GM12892 (cell line): ENCODE data around the gene UQCRHL.
A peak's percentile ranks its signal among the peaks of the same experiment; 100 is the strongest.
"Not testable (repeated sequence)": the region's sequence is repeated elsewhere in the genome, so short reads cannot be mapped to it uniquely, and the experiment has no call there.

Experiments
- DNase-seq: peaks from one replicate; pipeline ENCODE4 v3.0.0; 2011; ENCODE audit not compliant: insufficient read length
- FAIRE-seq: peaks from 2 replicates; lab custom pipeline; 2011; peaks lifted over from hg19 to GRCh38; lab: Jason Lieb, UNC
- POLR2A ChIP-seq: IDR thresholded peaks from 2 replicates; pipeline ENCODE4 v1.6.1; 2011; ENCODE audit warnings: low read depth, low read length, control low read depth
- POLR2AphosphoS5 ChIP-seq: IDR thresholded peaks from 2 replicates; pipeline ENCODE4 v1.6.1; 2011; ENCODE audit warnings: low read depth, low read length, control low read depth
- TAF1 ChIP-seq: IDR thresholded peaks from 2 replicates; pipeline ENCODE4 v1.6.1; 2011; ENCODE audit warnings: low read depth, mild to moderate bottlenecking, control low read depth, low read length, borderline replicate concordance

The UQCRHL gene

DNA sequence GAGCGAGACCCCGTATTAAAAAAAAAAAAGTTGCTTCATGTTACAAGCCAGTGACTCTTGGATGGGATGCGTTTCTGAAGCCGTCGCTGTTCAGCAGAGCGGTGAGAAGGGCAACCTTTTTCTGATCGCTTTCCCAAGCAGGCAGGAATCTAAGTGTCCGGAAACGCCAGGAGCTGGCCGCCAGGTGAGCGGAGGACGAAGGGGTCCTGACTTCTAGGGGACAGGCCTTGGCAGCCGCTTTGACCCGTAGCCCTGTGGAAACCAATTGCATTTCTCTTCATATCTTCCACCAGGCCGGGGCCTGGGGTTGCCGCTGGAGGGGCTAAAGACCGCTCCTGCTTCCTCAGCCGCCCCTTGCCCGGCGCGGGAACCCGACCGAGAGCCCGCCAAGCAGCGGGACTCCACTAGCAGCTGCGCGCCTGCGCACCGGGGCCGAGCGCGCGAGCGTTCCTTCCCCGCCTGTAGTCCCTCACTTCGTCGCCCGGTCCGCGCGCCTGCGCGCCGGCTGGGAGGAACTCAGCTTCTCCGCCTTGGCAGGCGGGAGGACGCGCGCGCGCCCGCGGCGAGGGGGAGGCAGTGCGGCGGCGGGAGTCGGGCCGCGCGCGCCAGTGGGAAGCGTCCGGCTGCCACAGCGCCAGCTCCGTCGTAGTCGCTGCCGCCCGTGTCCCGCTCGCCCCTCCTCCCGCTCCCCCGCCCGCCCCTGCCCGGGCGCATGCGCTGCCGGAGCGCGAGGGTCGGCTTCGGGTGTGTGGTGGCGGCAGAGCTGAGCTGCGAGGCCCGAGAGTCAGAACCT lies 39.8 kb upstream of the UQCRHL start, which contains the start of gene SPEN:
Gene SPEN (plus strand): TSS at position 608 of the 793 bp plus-strand sequence. CDS start 361 bp downstream, outside the sequence.
- peak; percentile 96 for FAIRE-seq

DNA sequence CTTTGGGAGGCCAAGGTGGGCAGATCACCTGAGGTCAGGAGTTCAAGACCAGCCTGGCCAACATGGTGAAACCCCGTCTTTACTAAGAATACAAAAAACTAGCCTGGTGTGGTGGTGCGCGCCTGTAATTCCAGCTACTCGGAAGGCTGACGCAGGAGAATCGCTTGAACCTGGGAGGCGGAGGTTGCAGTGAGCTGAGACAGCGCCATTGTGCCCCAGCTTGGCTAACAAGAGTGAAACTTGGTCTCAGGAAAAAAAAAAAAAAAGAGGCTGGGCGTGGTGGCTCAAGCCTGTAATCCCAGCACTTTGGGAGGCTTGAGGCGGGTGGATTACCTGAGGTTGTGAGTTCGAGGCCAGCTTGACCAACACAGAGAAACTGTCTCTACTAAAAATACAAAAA lies 38.6 kb upstream of the UQCRHL start:
- FAIRE-seq, DNase-seq: not testable (repeated sequence)

More for the DNA sequence above, 39.8 kb upstream of the UQCRHL start, which contains the start of gene SPEN:
- TF ChIP-seq POLR2AphosphoS5 = peak; percentile 51; the same call in 1 of the 2 replicates
- TF ChIP-seq POLR2A = peak; percentile 66
- TF ChIP-seq TAF1 = no peak
- DNase-seq = peak; percentile 75

DNA sequence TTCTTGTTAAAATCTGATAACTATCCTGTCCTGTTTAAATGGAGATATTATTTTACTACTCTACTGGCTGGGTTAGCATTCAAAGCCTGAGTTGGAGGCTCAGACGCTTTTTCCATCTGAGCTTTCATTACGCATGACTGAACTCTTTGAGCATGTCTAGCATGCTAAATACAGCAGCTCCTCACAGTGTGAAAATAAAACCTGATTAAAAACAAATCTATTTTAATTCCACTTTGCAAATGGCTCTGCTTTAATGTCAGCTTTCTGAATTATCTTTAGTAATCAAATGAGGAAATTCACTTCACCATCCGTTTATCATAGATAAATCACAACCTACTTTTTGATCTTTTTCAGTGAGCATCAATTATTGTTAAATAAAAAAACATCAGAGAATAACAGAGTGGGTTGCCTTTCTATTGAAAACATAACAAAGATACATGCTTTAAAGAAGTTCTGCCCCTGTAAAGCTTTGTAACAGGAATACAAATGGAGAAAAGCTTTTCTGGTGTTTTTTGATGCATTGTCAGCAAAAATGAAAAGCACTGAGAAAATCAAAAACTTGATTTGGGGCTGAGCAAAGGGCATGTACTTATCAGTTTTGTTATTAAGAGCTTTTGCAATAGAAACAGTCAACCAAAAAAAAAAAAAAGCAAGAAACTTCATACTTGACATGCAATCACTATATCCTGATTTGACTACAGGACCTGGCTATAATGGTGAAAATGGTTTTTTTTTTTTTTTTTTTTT lies 36.5 kb upstream of the UQCRHL start:
- TF ChIP-seq POLR2AphosphoS5 (no peak), POLR2A (no peak), TAF1 (no peak)
- DNase-seq (no peak), FAIRE-seq (no peak)

DNA sequence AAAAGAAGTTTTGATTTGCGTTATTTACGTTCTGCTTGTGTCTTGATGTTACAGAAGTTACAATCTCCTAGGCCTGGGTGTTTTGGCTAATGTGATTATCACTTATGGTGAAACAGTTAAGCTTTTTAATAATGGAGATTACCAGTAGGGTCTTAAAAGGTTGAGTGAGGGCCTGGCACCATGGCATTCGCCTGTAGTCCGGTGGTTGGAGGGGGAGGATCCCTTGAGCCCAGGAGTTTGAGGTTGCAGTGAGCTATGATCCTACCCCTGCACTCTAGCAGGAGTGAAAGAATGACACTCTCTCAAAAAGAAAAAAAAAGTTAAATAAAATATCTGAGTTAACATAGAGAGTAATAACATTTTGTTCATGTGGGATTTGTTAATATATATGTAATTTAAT lies 31.3 kb upstream of the UQCRHL start:
- DNase-seq (no peak), FAIRE-seq (no peak)
- TF ChIP-seq POLR2AphosphoS5 (no peak), POLR2A (no peak), TAF1 (no peak)

DNA sequence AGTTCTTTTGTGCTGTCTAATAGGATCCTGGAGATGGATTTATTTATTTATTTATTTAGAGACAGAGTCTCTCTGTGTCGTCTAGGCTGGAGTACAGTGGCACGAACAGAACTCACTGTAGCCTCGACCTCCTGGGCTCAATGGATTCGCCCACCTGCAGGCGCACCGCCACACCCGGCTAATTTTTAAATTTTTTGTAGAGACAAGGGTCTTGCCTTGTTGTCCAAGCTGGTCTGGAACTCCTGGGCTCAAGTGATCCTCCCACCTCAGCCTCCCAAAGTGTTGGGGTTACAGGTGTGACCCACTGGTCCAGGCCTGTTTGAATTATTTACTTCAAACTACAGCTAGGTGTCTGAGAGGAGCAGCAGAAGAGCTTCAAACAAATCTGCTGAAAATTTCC lies 30.5 kb upstream of the UQCRHL start:
- TF ChIP-seq POLR2A (no peak), POLR2AphosphoS5 (no peak), TAF1 (no peak)
- FAIRE-seq = no peak

DNA sequence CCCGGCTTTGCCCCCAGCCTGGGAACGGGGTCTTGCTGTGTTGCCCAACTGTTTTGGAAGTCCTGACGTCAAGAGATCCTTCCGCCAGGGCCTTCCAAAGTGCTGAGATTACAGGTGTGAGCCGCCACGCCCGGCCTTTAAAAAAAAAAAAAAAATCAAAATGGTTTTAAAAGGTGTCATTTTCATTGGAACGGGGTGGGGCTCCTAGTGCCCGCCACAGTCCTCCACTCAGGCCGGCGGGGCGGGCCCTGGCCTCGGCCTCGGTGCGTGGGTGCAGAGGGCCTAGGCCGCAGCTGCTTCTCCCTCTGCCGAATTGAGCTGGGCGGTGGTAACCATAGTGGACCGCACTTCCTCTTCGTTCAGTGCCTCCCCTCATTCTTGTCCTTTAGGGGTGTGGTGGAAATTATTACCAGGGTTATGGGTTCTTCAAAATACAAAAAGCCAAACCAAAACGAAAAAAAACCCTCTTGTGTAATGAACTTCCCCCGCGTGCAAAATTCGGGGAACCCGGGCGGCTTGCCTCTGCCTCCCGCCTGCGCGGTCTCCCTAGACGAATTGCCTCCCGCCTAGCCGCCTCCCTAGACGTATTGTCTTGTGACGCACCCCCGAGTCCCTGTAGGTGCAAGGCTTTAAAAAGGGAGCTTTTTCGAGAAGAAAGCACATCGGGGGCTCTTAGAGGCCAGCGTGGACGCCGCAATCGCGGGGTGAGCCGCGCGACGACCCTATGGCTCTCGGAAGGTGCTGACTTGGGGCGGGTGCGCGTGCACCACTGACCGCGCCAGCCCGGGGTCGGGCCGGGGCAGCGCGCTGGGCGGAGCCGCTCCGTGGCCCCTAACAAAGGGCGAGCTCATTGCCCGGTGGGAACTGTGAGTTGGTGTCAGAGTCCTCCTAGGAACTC lies 29.6 kb upstream of the UQCRHL start:
- peak; percentile 66 for FAIRE-seq
- DNase-seq = no peak
- TF ChIP-seq POLR2A (peak; percentile 49; the same call in 1 of the 2 replicates), TAF1 (no peak)

More for the DNA sequence above, 30.5 kb upstream of the UQCRHL start:
- no peak for DNase-seq

DNA sequence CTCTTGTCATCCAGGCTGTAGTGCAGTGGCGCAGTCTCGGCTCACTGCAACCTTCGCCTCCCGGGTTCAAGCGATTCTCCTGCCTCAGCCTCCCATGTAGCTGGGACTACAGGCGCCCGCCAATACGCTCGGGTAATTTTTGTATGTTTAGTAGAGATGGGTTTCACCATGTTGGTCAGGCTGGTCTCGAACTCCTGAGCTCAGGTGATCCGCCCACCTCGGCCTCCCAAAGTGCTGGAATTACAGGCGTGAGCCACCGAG lies 29.0 kb upstream of the UQCRHL start:
- not testable (repeated sequence) for FAIRE-seq, DNase-seq

DNA sequence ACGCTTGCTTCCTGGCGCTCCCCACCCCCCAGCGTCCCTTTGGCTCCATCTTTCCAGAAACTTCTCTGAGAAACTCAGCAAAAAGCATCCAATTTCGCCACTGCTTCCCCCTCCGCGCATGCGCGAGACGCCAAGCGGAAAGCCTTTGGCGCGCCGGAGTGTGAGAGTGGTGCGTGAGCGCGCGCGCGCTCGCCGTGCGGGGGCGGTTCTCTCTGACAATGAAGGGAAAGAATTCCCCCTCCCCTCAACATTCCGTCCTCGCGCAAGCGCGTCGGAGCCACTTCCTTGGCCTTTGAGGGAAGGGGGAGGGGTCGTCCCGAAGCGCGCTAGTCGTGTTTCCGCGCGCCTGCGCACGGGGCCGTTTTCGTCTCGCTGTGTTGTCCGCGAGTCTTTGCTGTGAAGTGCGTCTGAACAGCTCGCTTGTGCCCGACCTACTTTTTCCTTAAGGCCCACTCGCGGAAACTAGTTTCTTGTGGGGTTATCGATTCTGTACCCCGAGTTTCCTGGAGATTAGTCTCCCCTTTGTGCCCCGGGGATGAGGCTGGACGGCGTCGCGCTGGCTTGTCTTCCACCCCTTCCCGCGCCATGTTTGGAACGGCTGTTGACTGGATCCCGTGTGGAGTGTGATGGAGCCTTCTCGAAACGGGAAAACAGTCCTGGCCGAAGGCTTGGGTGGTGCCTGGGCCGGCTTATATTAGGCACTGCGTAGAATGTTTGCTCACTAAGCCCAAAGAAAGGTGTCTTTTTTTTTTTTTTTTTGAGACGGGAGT lies 28.5 kb upstream of the UQCRHL start:
- peak; percentile 99 for FAIRE-seq

DNA sequence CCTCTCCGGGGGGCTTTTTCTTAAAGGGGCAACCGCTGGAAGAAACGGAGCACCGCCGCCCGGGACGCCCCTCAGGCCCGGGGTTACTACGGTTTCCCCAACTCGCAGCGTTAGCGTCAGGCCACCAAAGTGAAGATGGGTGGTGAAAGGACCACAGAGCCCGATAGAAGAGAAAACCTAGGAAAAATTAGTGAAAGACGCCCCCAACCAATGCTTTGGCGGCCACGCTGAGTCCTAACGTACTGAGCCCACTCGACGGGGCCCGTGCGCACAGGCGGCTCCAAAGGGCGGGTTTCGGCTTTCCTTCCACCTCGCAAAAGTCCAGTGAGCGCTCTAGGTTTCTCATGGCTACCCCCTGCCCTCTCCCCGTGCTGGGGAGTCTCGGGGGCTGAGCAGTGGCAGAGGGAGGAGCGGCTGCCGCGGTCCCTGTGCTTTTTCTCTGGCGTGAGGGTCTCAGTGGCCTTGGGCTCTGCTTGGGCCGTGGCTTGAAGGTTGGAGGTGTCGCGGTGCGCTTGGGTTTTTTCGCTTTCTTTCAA lies 27.8 kb upstream of the UQCRHL start:
- FAIRE-seq (no peak), DNase-seq (no peak)
- no peak; the same call in 1 of the 2 replicates for TF ChIP-seq POLR2A
- no peak for TF ChIP-seq TAF1
- TF ChIP-seq POLR2AphosphoS5 = no peak

More for the DNA sequence above, 28.5 kb upstream of the UQCRHL start:
- DNase-seq = peak; percentile 76
- peak; percentile 82 for TF ChIP-seq POLR2AphosphoS5
- TF ChIP-seq POLR2A = peak; percentile 78
- TF ChIP-seq TAF1 = 0 out of 2 replicates have a peak, but pooled peaks have one; percentile 39

DNA sequence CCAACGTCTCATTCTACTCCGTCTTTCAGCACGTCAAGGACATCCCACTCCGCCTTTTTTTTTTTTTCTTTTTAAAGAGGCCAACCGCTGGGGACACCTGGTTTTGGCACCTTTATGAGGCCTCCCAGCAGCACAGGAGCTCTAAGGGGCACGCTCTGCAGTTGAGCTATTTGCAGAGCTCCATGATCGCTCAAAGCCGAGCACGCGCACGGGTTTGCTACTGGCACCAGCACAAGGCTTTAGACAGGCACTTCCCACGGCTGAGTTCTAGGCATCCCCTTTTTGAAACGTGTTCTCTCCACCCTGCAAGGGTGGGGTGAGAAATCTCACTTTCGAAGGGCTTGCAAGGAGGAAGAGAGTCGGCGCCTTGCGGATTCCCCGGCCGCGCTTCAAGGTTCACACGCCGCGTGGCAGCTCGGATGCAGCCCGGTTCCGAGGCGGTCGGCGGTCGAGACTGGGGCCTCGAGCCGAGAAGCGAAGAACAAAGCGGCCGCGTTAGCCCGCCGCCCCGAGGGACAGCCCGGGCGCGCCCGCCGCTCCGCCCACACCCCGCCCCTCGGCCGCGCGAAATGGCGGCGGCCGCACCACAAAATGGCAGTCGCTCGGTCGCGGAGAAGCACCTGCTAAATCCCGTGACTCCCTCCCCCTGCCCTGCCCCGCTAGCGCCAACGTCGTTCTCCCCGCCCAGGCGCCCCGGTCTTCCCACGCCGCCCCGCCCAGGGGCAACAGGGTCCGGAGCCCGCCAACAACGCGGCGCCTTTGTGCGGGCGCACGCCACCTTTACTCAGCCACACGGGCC lies 27.2 kb upstream of the UQCRHL start:
- peak; percentile 86 for FAIRE-seq
- peak; percentile 57 for DNase-seq
- TF ChIP-seq POLR2AphosphoS5 (peak; percentile 92), TAF1 (peak; percentile 76), POLR2A (peak; percentile 85)
